ENCODE data around the gene LZTS2. TPM values are rescaled to one million over a fixed set of nuclear protein-coding genes. Genes with fewer than 3 reads are reported as not detected.
A peak's percentile ranks its signal among the peaks of the same experiment; 100 is the strongest.

The LZTS2 gene
- total RNA-seq, 4 donors from 2014 or later, result 26.7 to 55.2 (median 41.4) TPM

GRCh38 chr10:100983868-100984671 is 15.5 kb upstream of the LZTS2 start:
- H3K9me3 ChIP-seq, result no peaks in the 10 kb centered on the region
- no peaks in the 10 kb centered on the region for H3K27me3 ChIP-seq
- peaks cover 22 to 33% (median 22%) of the 10 kb centered on the region in 3 donors for H3K4me1 ChIP-seq
- WGBS, 2 donors, result 85 to 86% methylated on average over 7 to 8 of the region's 13 CpGs
- H3K4me3 ChIP-seq, result no peak overlapping the region
- intact Hi-C loops (cut with DNase I), result no loop called here
- H3K36me3 ChIP-seq, result peaks cover 5 to 73% (median 6%) of the 10 kb centered on the region in 3 donors
- DNase-seq, result no peak
- H3K27ac ChIP-seq, result no peak overlapping the region
- TF ChIP-seq POLR2A (IDR thresholded peaks at IDR 0.05), result no peak
- TF ChIP-seq CTCF (IDR thresholded peaks at IDR 0.05), result no peak

GRCh38 chr10:100984672-100985177 is 14.9 kb upstream of the LZTS2 start:
- Histone ChIP-seq H3K27me3 (no peaks in the 10 kb centered on the region), H3K9me3 (no peaks in the 10 kb centered on the region), H3K4me3 (no peak overlapping the region), H3K4me1 (peaks cover 22 to 40% (median 22%) of the 10 kb centered on the region in 3 donors), H3K36me3 (peaks cover 5 to 73% (median 12%) of the 10 kb centered on the region in 3 donors), H3K27ac (no peak overlapping the region)
- DNase-seq, result no peak
- intact Hi-C loops (cut with DNase I), result no loop called here
- TF ChIP-seq CTCF (IDR thresholded peaks at IDR 0.05) (no peak), POLR2A (IDR thresholded peaks at IDR 0.05) (no peak)
- WGBS, 2 donors, result 52 to 77% methylated on average over 2 of the region's 2 CpGs

GRCh38 chr10:100985336-100985735 is 14.3 kb upstream of the LZTS2 start:
- intact Hi-C loops (cut with DNase I), result no loop called here
- Histone ChIP-seq H3K9me3 (no peaks in the 10 kb centered on the region), H3K4me1 (peaks cover 22 to 44% (median 22%) of the 10 kb centered on the region in 3 donors), H3K27ac (no peak overlapping the region), H3K36me3 (peaks cover 6 to 73% (median 18%) of the 10 kb centered on the region in 3 donors), H3K27me3 (no peaks in the 10 kb centered on the region), H3K4me3 (no peak overlapping the region)
- DNase-seq, result no peak
- WGBS, 2 donors, result 53 to 80% methylated on average over 5 of the region's 5 CpGs
- TF ChIP-seq CTCF (IDR thresholded peaks at IDR 0.05) (no peak), POLR2A (IDR thresholded peaks at IDR 0.05) (no peak)

GRCh38 chr10:100986623-100986951 is 13.0 kb upstream of the LZTS2 start:
- peak overlapping the region in 3 of 4 donors; percentile 78 to 89 (median 87) for H3K27ac ChIP-seq
- no peak for TF ChIP-seq CTCF (IDR thresholded peaks at IDR 0.05)
- no peak for TF ChIP-seq POLR2A (IDR thresholded peaks at IDR 0.05)
- H3K4me3 ChIP-seq, result peak overlapping the region; percentile 78 to 90 (median 86)
- intact Hi-C loops (cut with DNase I), result no loop called here
- H3K27me3 ChIP-seq, result no peaks in the 10 kb centered on the region
- H3K36me3 ChIP-seq, result peaks cover 18 to 73% (median 19%) of the 10 kb centered on the region in 3 donors
- H3K4me1 ChIP-seq, result peaks cover 22 to 47% (median 22%) of the 10 kb centered on the region in 3 donors
- no peaks in the 10 kb centered on the region for H3K9me3 ChIP-seq
- DNase-seq, result no peak
- 17% methylated on average over 1 to 15 of the region's 17 CpGs for WGBS, 2 donors

- WGBS, 2 donors, result 0 to 1% methylated on average over 2 to 34 of the region's 75 CpGs
- TF ChIP-seq CTCF (IDR thresholded peaks at IDR 0.05) (peak in 1 of 6 experiments; percentile 29), POLR2A (IDR thresholded peaks at IDR 0.05) (peak in 1 of 4 donors; percentile 45)
- Histone ChIP-seq H3K27me3 (no peaks in the 10 kb centered on the region), H3K4me3 (peak within 1 kb of the TSS; percentile 78 to 90 (median 86)), H3K36me3 (peaks cover 18 to 73% (median 19%) of the 10 kb centered on the region in 3 donors), H3K27ac (peak within 1 kb of the TSS; percentile 76 to 89 (median 82)), H3K4me1 (peaks cover 22 to 47% (median 22%) of the 10 kb centered on the region in 3 donors), H3K9me3 (no peaks in the 10 kb centered on the region)
- intact Hi-C loops (cut with DNase I), result no loop called here
- no peak for DNase-seq
Observed at GRCh38 chr10:100986952-100987684, 12.5 kb upstream of the LZTS2 start, which contains the start of the genes MRPL43 and TWNK. MRPL43 (minus strand) TSS chr10:100987497; CDS start chr10:100987443, 54 bp downstream. TWNK (plus strand) TSS chr10:100987543; CDS start chr10:100988211, 668 bp downstream.
